HG03354 (cell line): ENCODE measurements around the gene EXT2.

Experiments
- ATAC-seq: cut with Tn5 transposase; IDR thresholded peaks from one replicate; pipeline ENCODE4 v1.9.1; 2021; ENCODE audit warnings: mild to moderate bottlenecking; ENCODE audit not compliant: unreplicated experiment, poor library complexity, severe bottlenecking

The EXT2 gene

DNA sequence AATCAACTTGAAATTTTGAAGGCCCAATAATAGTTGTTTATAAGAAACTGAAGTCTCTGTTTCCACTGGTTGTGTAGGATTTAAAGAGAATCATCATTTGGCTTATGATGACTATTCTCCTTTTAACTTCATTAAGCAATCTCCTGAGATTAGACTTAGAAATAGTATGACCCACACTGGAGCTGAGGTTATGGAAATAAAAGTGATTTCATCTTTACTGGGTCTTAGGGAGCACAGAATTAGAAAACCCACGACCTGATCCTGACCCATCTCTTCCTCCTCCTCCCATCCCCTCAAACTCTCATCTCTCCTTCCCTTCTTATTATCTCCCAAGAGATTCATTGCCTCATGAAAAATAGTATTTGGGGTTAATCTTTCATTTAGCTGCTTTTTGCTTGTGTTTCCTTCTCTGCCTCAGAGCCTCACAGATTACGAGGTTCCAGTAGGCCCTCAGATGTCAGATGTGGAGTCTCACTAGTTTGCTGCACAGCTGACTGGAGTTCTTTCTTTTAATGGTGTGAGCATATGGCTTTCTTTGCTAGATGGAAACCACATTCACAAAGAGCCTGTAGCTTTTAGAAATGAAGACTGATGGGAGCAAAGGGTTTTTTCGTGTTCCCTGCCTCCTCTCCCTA is 129.5 kb downstream of the EXT2 start:
- no peak for ATAC-seq

DNA sequence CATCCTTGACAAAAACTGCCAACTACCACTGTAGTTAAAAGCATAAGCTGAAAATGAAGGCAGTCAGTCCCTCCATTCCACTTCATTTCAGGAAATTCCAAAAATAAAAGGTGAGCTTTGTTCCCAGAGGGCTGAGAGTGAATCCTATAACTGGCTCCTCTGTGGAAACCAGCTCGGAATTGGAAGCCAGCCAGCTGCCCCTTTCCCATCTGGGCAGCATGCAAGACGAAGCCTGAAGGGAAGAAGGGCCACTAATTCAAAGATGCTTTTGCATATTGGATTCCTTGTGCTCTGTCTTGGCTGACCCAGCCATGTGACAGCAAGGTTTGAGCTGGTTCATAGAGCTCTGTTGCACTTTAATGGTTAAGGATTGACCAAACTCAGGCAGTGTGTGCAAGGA is 131.0 kb downstream of the EXT2 start:
- ATAC-seq, result no peak

DNA sequence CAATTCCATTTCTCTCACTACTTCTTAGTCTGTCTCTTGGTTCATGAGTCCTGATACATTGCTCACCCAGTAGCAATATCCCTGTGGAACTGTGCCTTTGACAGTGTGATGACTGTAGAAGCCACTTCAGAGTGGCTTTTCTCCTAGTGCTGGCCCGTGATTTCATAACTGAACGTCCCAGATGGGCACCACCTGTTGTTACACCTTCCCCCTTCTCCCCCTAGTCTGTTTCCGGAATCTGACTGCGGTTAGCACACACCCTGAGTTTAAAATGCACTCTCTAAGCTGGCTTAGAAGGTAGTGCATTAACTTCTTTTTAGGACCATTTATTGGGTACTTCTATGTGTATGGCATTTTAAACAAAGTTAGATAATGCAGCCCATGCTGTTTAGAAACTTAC is 131.5 kb downstream of the EXT2 start:
- ATAC-seq, result no peak

DNA sequence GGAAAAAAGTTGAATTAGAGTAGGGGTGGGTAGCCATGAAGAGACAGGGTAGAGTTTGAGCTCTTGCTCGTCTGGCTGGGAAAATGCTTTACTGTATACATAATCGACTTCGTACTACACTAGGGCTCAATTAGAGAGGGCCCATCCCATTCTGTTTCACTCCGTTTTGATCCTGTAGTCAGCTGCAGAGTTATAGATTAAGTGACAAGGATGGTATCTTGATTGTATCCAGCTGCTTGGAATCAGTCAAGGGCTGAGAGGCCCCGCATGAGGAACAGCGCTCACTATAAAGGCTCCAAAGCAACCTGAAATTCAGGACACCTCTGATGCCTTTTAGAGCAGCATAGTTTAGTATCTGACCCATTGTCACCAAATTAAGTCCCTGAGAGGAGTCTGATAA is 132.9 kb downstream of the EXT2 start:
- ATAC-seq, result no peak

GRCh38 chr11:44229098-44229497 is 133.6 kb downstream of the EXT2 start:
- ATAC-seq, result no peak

DNA sequence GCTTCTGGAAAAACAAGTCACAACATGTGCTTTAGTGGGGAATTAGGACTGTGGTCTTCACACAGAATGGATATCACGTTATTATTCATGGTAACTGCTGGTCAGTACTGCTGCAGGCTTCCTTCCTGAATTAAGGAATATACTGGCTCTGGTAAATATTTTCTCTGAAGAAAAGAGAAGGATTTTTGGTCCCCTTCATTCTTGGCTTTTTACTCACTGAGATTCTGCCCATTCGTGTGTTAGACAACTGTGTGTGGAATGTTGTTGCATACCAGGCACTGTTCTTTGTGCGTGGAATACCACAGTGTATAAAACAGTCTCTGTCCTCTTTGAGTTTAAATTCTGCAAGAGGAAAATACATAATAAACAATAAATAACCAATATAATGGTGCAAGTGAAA is 134.1 kb downstream of the EXT2 start:
- ATAC-seq, result no peak

- ATAC-seq, result no peak
These were observed 140.3 kb downstream of the EXT2 start for GRCh38 chr11:44235765-44236201.

DNA sequence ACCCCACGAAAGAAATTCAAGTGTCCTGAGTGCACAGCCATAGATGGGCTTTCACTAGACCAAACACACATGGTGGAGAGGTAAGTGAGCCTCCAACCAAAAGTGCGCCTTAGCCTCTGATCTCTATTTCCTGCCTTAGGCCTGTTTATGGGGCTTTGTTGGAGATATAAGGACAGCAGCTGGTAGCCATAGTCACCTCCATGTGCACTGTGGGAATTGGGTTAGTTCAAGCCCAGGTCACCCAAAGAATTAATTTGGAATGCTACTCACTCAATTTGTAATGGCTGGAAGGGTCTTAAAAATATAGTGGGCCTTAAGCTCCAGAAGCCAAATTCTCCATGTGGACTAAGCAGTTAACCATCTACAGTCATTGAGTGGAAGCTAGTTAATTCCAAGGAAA is 140.8 kb downstream of the EXT2 start:
- ATAC-seq, result no peak

- ATAC-seq, result no peak
These were observed 141.7 kb downstream of the EXT2 start for GRCh38 chr11:44237156-44237555.

GRCh38 chr11:44241851-44242250 is 146.4 kb downstream of the EXT2 start:
- ATAC-seq, result no peak

- no peak for ATAC-seq
These were observed 147.6 kb downstream of the EXT2 start for GRCh38 chr11:44243086-44243485.

GRCh38 chr11:44243595-44244343 is 148.3 kb downstream of the EXT2 start:
- no peak for ATAC-seq

DNA sequence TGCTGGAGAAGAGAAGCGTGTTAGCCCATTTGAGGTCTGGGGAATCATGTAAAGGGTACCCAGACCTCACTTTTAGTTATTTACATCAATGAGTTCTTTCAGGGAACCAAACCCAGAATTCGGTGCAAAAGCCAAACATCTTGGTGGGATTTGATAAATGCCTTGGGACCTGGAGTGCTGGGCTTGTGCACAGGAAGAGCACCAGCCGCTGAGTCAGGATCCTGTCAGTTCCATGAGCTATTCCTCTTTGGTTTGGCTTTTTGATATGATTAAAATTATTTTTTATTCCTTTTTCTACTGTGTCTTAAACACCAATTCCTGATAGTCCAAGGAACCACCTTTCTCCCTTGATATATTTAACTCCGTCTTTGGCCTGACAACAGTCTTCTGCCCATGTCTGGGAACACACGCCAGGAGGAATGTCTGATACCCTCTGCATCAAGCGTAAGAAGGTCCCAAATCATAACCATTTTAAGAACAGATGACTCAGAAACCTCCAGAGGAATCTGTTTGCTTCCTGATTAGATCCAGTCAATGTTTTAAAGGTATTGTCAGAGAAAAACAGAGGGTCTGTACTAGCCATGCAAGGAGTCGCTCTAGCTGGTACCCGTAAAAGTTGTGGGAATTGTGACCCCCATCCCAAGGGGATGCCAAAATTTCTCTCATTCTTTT is 149.3 kb downstream of the EXT2 start:
- no peak for ATAC-seq

- ATAC-seq, result no peak
These were observed 151.2 kb downstream of the EXT2 start for GRCh38 chr11:44246726-44247125.

GRCh38 chr11:44247508-44247907 is 152.0 kb downstream of the EXT2 start:
- ATAC-seq, result no peak

GRCh38 chr11:44248109-44248508 is 152.6 kb downstream of the EXT2 start:
- ATAC-seq, result no peak

GRCh38 chr11:44250421-44250820 is 154.9 kb downstream of the EXT2 start:
- no peak for ATAC-seq

- no peak for ATAC-seq
These were observed 157.6 kb downstream of the EXT2 start for GRCh38 chr11:44252999-44253602.

- ATAC-seq, result no peak
These were observed 160.1 kb downstream of the EXT2 start for GRCh38 chr11:44255406-44256071.

DNA sequence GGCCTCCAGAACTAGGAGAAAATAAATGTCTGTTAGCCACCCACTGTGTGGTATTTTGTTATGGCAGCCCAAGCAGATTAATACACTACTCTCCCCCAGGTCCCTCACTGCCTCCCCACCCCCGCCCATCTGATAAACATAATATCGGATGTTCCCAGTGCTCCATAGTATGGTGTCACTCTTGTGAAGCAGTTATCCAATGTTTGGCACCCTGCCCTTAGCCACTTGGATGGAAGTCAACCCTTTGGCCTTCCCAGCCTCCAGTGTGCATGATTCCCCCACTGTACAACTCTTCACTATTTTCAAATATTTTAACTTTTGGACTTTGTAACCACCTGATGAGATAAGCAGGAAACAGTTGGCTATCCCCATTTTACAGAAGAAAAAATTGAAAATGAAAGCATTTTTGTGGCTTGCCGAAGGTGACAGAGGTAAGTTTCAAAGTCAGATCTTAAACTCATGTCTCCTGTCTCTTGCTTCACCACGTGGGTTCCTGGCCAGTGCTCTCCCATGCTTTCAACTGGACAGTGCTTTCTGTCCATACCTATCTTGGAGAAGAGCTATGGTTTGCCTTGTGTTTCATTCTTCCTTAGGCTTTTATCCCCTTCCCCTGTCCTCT is 161.3 kb downstream of the EXT2 start:
- ATAC-seq, result no peak
